Tibial artery (tissue), 4 donors: Measurements from ENCODE around the gene ELOA.
"Not testable (repeated sequence)": the region's sequence is repeated elsewhere in the genome, so short reads cannot be mapped to it uniquely, and the experiment has no call there.

Experiments
- DNase-seq, 2 donors: peaks; one replicate each; pipeline ENCODE4 v3.0.0-alpha.2; 2019
- H3K27ac ChIP-seq, 2 donors: fragments of 200-600 bp; sonication (generic) in 1 of 2; 1 replicate in 1 of 2; 2 replicates in 1 of 2; pipeline ENCODE4 v1.5.1; 2018 to 2019; ENCODE audit warnings: mild to moderate bottlenecking in 1 of 2
- H3K27me3 ChIP-seq, 2 donors: fragments of 200-600 bp; sonication (generic) in 1 of 2; one replicate each; pipeline versions ENCODE4 v1.5.1 to v1.6.0; 2016 to 2019
- H3K36me3 ChIP-seq, 3 donors: fragments of 200-600 bp; sonication (generic) in 2 of 3; one replicate each; pipeline ENCODE4 v1.5.1; 2016 to 2019; ENCODE audit warnings: mild to moderate bottlenecking in 2 of 3
- H3K4me1 ChIP-seq, 4 donors: fragments of 200-600 bp; sonication (generic) in 2 of 4; 1 replicate in 3 of 4; 2 replicates in 1 of 4; pipeline ENCODE4 v1.5.1; 2016 to 2019
- H3K4me3 ChIP-seq, 2 donors: fragments of 200-600 bp; sonication (generic) in 1 of 2; 1 replicate in 1 of 2; 2 replicates in 1 of 2; pipeline ENCODE4 v1.5.1; 2018 to 2019; ENCODE audit warnings: mild to moderate bottlenecking in 2 of 2
- H3K9me3 ChIP-seq, 3 donors: fragments of 200-600 bp; sonication (generic) in 1 of 3; one replicate each; pipeline ENCODE4 v1.5.1; 2016 to 2019
- intact Hi-C: fragments of 100-400 bp; cut with DNase I; formaldehyde crosslinking; loops from one replicate; pipeline ENCODE4 v1.15.0; 2023; ENCODE audit warnings: low total_unique reads
- TF ChIP-seq, protein P1 (sequence below), 2 experiments: fragments of 200-600 bp in 1 of 2; fragments of 450-650 bp in 1 of 2; IDR thresholded peaks; one replicate each; pipeline ENCODE4 v1.5.1; 2017 to 2019; ENCODE audit warnings: antibody characterized with exemption in 2 of 2, mild to moderate bottlenecking in 1 of 2, moderate library complexity in 1 of 2

The ELOA gene

DNA sequence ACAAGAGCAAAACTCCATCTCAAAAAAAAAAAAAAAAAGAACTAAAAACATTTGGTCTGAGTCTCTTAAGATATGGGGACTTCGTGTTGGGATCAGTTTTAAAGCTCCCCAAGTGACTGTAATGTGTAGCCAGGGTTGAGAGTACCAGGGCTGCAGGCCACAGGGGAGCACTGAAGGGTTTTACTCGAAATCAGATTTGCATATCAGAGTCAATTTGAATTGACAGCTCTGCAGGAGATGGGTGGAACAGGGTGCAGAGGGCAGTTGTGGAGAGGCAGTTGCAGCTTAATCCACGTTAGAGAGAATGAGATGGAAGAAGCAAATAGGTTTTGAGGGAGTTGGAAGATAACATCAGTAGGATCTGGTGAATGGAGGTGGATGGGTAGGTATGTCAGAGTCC is 20.6 kb upstream of the ELOA start:
- Histone ChIP-seq H3K27me3 (no peaks in the 10 kb centered on the region), H3K9me3 (no peaks in the 10 kb centered on the region), H3K27ac (no peak overlapping the region), H3K4me1 (peaks cover 0 to 11% (median 0%) of the 10 kb centered on the region in 4 donors), H3K4me3 (no peak overlapping the region), H3K36me3 (no peaks in the 10 kb centered on the region)
- intact Hi-C loops = no loop called here
- TF ChIP-seq, protein P1, sequence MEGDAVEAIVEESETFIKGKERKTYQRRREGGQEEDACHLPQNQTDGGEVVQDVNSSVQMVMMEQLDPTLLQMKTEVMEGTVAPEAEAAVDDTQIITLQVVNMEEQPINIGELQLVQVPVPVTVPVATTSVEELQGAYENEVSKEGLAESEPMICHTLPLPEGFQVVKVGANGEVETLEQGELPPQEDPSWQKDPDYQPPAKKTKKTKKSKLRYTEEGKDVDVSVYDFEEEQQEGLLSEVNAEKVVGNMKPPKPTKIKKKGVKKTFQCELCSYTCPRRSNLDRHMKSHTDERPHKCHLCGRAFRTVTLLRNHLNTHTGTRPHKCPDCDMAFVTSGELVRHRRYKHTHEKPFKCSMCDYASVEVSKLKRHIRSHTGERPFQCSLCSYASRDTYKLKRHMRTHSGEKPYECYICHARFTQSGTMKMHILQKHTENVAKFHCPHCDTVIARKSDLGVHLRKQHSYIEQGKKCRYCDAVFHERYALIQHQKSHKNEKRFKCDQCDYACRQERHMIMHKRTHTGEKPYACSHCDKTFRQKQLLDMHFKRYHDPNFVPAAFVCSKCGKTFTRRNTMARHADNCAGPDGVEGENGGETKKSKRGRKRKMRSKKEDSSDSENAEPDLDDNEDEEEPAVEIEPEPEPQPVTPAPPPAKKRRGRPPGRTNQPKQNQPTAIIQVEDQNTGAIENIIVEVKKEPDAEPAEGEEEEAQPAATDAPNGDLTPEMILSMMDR (IDR thresholded peaks at IDR 0.05) = no peak
- DNase-seq = no peak

DNA sequence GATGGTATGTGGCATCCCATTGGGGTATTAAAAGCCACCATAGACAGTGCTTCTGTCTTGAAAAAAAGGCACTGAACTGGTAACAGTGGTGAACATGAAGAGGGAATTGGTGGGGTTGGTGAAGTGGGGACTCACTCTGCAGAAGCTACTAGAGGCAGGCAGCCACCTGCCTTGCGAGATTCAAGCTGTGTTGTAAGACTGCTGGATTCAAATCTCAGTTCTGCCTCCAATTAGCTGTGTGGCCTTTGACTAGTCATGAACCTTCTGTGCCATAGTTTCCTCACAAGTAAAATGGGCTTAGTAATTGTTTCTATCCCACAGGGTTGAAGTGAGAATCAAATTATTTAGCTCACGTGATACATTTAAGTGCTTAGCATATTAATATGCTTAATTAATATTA is 16.6 kb upstream of the ELOA start:
- H3K9me3 ChIP-seq = no peaks in the 10 kb centered on the region
- intact Hi-C loops = no loop called here
- no peak overlapping the region for H3K27ac ChIP-seq
- H3K4me3 ChIP-seq = no peak overlapping the region
- no peak for DNase-seq
- TF ChIP-seq, protein P1 (IDR thresholded peaks at IDR 0.05) = no peak
- H3K36me3 ChIP-seq = no peaks in the 10 kb centered on the region
- H3K27me3 ChIP-seq = no peaks in the 10 kb centered on the region
- H3K4me1 ChIP-seq = peaks cover 0 to 11% (median 0%) of the 10 kb centered on the region in 4 donors

DNA sequence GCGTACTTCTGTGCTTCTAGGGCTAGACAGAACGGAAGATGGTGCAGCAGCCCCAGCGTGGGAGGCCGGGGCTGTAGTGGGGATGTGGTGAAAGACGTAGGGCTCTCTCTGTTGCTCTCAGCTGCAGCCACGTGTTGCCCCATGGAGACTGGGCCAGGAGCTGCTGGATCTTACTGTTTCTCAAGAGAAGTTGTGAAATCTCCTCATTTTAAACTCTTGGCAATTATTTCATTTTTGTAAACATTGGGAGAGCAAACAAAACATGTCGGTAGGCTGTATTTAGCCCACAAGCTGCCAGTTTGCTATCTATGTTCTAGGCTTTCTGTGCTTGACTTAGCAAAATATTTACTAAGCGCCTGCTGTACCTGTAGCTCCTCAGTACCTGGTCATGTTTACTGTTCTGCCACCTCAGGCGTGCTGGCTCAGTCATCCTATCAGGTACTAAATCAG is 15.9 kb upstream of the ELOA start:
- TF ChIP-seq, protein P1 (IDR thresholded peaks at IDR 0.05) = no peak
- DNase-seq = peak; percentile 75 to 83
- Histone ChIP-seq H3K4me1 (peaks cover 0 to 11% (median 0%) of the 10 kb centered on the region in 4 donors), H3K36me3 (no peaks in the 10 kb centered on the region), H3K9me3 (no peaks in the 10 kb centered on the region), H3K27ac (no peak overlapping the region), H3K4me3 (no peak overlapping the region), H3K27me3 (no peaks in the 10 kb centered on the region)
- intact Hi-C loops = no loop called here

DNA sequence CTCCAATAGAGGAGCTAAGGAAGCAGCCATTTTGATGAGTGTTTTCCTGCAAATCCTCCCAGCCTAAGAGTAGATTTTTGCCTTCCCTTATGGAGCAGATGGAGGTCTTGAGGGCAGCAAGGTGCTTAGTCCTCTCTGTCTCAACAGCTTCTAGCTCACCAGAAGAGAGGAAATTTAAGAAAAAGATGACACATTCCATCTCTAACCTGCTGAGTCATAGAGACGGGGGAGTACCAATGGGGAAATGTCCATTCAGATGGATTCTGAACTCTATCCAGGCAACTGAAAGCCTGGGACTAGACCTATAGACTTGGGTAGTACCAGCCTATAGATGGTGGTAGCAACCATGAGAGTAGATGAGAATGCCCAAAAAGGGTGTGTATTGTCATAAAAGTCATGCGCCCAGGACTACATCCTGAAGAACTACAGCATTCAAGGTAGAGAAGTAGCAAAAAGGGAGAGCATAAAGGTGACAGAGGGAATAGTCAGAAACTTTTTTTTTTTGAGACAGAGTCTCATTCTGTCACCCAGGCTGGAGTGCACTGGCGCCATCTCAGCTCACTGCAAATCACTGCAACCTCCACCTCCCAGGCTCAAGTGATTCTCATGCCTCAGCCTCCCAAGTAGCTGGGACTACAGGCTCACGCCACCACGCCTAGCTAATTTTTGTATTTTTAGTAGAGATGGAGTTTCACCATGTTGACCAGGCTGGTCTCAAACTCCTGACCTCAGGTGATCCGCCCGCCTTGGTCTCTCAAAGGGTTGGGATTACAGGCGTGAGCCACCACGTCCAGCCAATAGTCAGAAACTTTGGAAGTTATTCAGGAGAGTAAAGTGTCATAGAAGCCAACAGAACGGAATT is 10.7 kb upstream of the ELOA start:
- no peaks in the 10 kb centered on the region for H3K9me3 ChIP-seq
- intact Hi-C loops = no loop called here
- H3K27me3 ChIP-seq = no peaks in the 10 kb centered on the region
- H3K4me3 ChIP-seq = no peak overlapping the region
- no peaks in the 10 kb centered on the region for H3K36me3 ChIP-seq
- no peak overlapping the region for H3K27ac ChIP-seq
- H3K4me1 ChIP-seq = peaks cover 0 to under 1% (median 0%) of the 10 kb centered on the region in 4 donors
- no peak for DNase-seq
- TF ChIP-seq, protein P1 (IDR thresholded peaks at IDR 0.05) = no peak

DNA sequence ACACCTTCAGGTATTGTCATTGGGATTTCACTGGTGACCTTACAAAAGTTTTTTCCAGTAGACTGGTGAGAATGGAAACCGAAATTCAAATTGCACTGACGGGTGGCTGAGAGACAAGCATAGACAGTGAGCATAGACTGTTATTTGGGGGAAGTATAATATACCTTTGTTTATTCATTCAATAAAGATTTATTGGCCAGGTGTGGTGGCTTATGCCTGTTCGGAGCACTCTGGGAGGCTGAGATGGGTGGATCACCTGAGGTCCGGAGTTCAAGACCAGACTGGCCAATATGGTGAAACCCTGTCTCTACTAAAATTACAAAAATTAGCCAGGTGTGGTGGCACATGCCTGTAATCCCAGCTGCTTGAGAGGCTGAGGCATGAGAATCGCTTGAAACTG is 10.0 kb upstream of the ELOA start:
- H3K9me3 ChIP-seq, H3K27me3 ChIP-seq, H3K36me3 ChIP-seq, DNase-seq, intact Hi-C loops, H3K4me3 ChIP-seq, H3K4me1 ChIP-seq, H3K27ac ChIP-seq: not testable (repeated sequence)

DNA sequence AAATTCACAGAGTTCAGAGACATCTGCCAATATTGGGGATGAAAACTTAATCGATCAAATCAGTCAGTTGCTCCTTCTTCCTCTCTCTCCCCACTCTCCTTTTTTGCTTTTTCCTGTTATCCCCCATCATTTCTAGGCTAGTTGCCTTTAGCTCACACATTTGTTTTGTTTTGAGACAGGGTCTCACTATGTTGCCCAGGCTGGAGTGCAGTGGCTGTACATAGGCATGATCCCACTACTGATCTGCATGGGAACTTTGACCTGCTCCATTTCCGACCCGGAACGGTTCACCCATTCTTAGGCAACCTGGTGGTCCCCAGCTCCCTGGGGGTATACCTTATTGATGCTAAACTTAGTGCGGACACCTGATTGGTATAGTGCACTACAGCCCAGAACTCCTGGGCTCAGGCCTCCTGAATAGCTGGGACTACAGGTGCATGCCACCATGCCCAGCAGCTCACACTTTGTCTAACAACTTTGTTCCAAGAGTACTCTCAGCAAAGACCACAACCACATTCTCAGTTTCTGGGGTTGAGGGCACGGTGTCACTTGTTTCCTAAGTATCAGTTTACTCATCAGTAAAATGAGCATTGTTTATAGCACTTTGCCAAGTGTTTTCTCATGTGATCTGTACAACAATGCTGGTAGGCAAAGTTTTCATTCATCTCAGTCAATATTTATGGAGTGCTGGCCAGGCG is 6.7 kb upstream of the ELOA start:
- H3K27me3 ChIP-seq = no peaks in the 10 kb centered on the region
- TF ChIP-seq, protein P1 (IDR thresholded peaks at IDR 0.05) = no peak

More for the DNA sequence above, 6.7 kb upstream of the ELOA start:
- intact Hi-C loops = no loop called here
- Histone ChIP-seq H3K9me3 (no peaks in the 10 kb centered on the region), H3K27ac (no peak overlapping the region), H3K36me3 (no peaks in the 10 kb centered on the region), H3K4me3 (no peak overlapping the region), H3K4me1 (no peaks in the 10 kb centered on the region)
- DNase-seq = no peak
